H9 (cell line): ENCODE data around the gene CD1D. TPM values are rescaled to one million over a fixed set of nuclear protein-coding genes. Genes with fewer than 3 reads are reported as not detected.

Experiments
- DNase-seq: peaks from one replicate; pipeline ENCODE4 v3.0.0-alpha.2; 2017
- H2AFZ ChIP-seq: one replicate; pipeline ENCODE4 v1.6.1; 2013; ENCODE audit warnings: mild to moderate bottlenecking, low read length, control low read depth, moderate library complexity
- H2AK5ac ChIP-seq: 2 replicates; pipeline ENCODE4 v1.6.1; 2013; ENCODE audit warnings: low read length, control low read depth, mixed read lengths; ENCODE audit not compliant: insufficient read length
- H2BK120ac ChIP-seq: one replicate; pipeline ENCODE4 v1.6.1; 2013; ENCODE audit warnings: low read depth, mild to moderate bottlenecking, low read length, control low read depth, inconsistent platforms; ENCODE audit not compliant: poor library complexity, severe bottlenecking
- H2BK12ac ChIP-seq: 2 replicates; pipeline ENCODE4 v1.6.1; 2013; ENCODE audit warnings: low read length, control low read depth, mixed read lengths, low read depth; ENCODE audit not compliant: insufficient read length
- H2BK15ac ChIP-seq: 2 replicates; pipeline ENCODE4 v1.6.1; 2013; ENCODE audit warnings: low read depth, low read length, control low read depth
- H2BK20ac ChIP-seq: one replicate; pipeline ENCODE4 v1.6.1; 2013; ENCODE audit warnings: low read depth, mild to moderate bottlenecking, low read length, control low read depth, inconsistent platforms; ENCODE audit not compliant: poor library complexity, severe bottlenecking
- H2BK5ac ChIP-seq: 2 replicates; pipeline ENCODE4 v1.6.1; 2013; ENCODE audit warnings: low read length, control low read depth, mixed read lengths; ENCODE audit not compliant: insufficient read length
- H3K14ac ChIP-seq: 2 replicates; pipeline ENCODE4 v1.6.1; 2013; ENCODE audit warnings: low read length, control low read depth; ENCODE audit not compliant: insufficient read depth
- H3K18ac ChIP-seq: 2 replicates; pipeline ENCODE4 v1.6.1; 2013; ENCODE audit warnings: low read depth, mild to moderate bottlenecking, mixed read lengths, low read length, control low read depth; ENCODE audit not compliant: insufficient read length
- H3K23ac ChIP-seq: 2 replicates; pipeline ENCODE4 v1.6.1; 2013; ENCODE audit warnings: low read length, control low read depth, mixed read lengths, low read depth; ENCODE audit not compliant: insufficient read length
- H3K23me2 ChIP-seq: 2 replicates; pipeline ENCODE4 v1.6.1; 2013; ENCODE audit warnings: low read depth, mild to moderate bottlenecking, mixed read lengths, low read length, control low read depth; ENCODE audit not compliant: insufficient read length, poor library complexity, severe bottlenecking
- H3K27ac ChIP-seq: 2 replicates; pipeline ENCODE4 v1.5.1; 2013; ENCODE audit warnings: low read length, control low read depth, mixed read lengths, low read depth; ENCODE audit not compliant: insufficient read length
- H3K27me3 ChIP-seq: 2 replicates; pipeline ENCODE4 v1.6.1; 2013; ENCODE audit warnings: low read length, control low read depth, inconsistent platforms; ENCODE audit not compliant: insufficient read depth
- H3K4ac ChIP-seq: 2 replicates; pipeline ENCODE4 v1.6.1; 2013; ENCODE audit warnings: low read depth, mild to moderate bottlenecking, control low read depth, inconsistent platforms, low read length, moderate library complexity
- H3K4me1 ChIP-seq: 2 replicates; pipeline ENCODE4 v1.6.1; 2013; ENCODE audit warnings: low read length, control low read depth, inconsistent platforms; ENCODE audit not compliant: insufficient read depth
- H3K4me2 ChIP-seq: 2 replicates; pipeline ENCODE4 v1.6.1; 2013; ENCODE audit warnings: low read length, control low read depth, mixed read lengths; ENCODE audit not compliant: insufficient read length, insufficient read depth
- H3K56ac ChIP-seq: 2 replicates; pipeline ENCODE4 v1.6.1; 2013; ENCODE audit warnings: low read depth, mild to moderate bottlenecking, mixed read lengths, low read length, control low read depth; ENCODE audit not compliant: insufficient read length
- H3K79me1 ChIP-seq: 2 replicates; pipeline ENCODE4 v1.6.1; 2013; ENCODE audit warnings: low read depth, mild to moderate bottlenecking, moderate library complexity, low read length, control low read depth, inconsistent platforms; ENCODE audit not compliant: insufficient read depth, poor library complexity, severe bottlenecking
- H3K79me2 ChIP-seq: 2 replicates; pipeline ENCODE4 v1.6.1; 2013; ENCODE audit warnings: low read length, control low read depth, inconsistent platforms; ENCODE audit not compliant: insufficient read depth
- H3K9ac ChIP-seq: 2 replicates; pipeline ENCODE4 v1.6.1; 2013; ENCODE audit warnings: low read length, control low read depth, mixed read lengths; ENCODE audit not compliant: insufficient read length; ENCODE audit errors: extremely low read depth
- H3K9me3 ChIP-seq: one replicate; pipeline ENCODE4 v1.6.1; 2013; ENCODE audit warnings: low read depth, low read length, inconsistent platforms; ENCODE audit not compliant: control insufficient read depth
- H3T11ph ChIP-seq: one replicate; pipeline ENCODE4 v1.6.1; 2013; ENCODE audit warnings: mild to moderate bottlenecking, low read length, control low read depth, inconsistent platforms
- H4K20me1 ChIP-seq: one replicate; pipeline ENCODE4 v1.6.1; 2013; ENCODE audit not compliant: control insufficient read depth, insufficient read length, insufficient read depth
- H4K5ac ChIP-seq: 2 replicates; pipeline ENCODE4 v1.6.1; 2013; ENCODE audit warnings: low read depth, mild to moderate bottlenecking, mixed read lengths, low read length, control low read depth; ENCODE audit not compliant: insufficient read length
- H4K8ac ChIP-seq: replicated peaks from 2 replicates; pipeline ENCODE4 v1.6.1; 2013; ENCODE audit warnings: low read length, control low read depth, mixed read lengths, low read depth; ENCODE audit not compliant: insufficient read length
- H4K91ac ChIP-seq: 2 replicates; pipeline ENCODE4 v1.6.1; 2013; ENCODE audit warnings: low read depth, mild to moderate bottlenecking, moderate library complexity, mixed read lengths, low read length, control low read depth; ENCODE audit not compliant: insufficient read length
- H3K27ac Mint-ChIP-seq, 3 experiments: 2 replicates in 2 of 3; 3 replicates in 1 of 3; pipeline ENCODE4 v1.8.0; 2020 to 2021; ENCODE audit warnings: mixed read lengths in 3 of 3, mild to moderate bottlenecking in 1 of 3, moderate library complexity in 1 of 3
- H3K27me3 Mint-ChIP-seq: 2 replicates; pipeline ENCODE4 v1.8.0; 2021; ENCODE audit warnings: low read depth, mild to moderate bottlenecking, moderate library complexity, mixed read lengths
- H3K36me3 Mint-ChIP-seq, 3 experiments: 2 replicates in 2 of 3; 3 replicates in 1 of 3; pipeline ENCODE4 v1.8.0; 2020 to 2021; ENCODE audit warnings: low read depth in 3 of 3, mixed read lengths in 3 of 3; ENCODE audit not compliant: insufficient read depth in 1 of 3
- H3K4me1 Mint-ChIP-seq, 2 experiments: 2 replicates each; pipeline ENCODE4 v1.8.0; 2020; ENCODE audit warnings: mixed read lengths in 2 of 2
- H3K4me3 Mint-ChIP-seq, 2 experiments: 2 replicates in 1 of 2; 3 replicates in 1 of 2; pipeline ENCODE4 v1.8.0; 2020 to 2021; ENCODE audit warnings: mild to moderate bottlenecking in 2 of 2, mixed read lengths in 2 of 2, moderate library complexity in 1 of 2
- H3K9me3 Mint-ChIP-seq, 2 experiments: 2 replicates in 1 of 2; 3 replicates in 1 of 2; pipeline ENCODE4 v1.8.0; 2020; ENCODE audit warnings: mild to moderate bottlenecking in 2 of 2, mixed read lengths in 2 of 2, moderate library complexity in 1 of 2
- CTCF ChIP-seq: fragments of 200-600 bp; sonication (generic); conservative IDR thresholded peaks from 3 replicates; pipeline ENCODE4 v1.8.0; 2021; ENCODE audit warnings: antibody characterized with exemption, mild to moderate bottlenecking
- WGBS: extraction: QIAGEN DNeasy Blood & Tissue Kit; methylation state at CpG from one replicate; pipeline ENCODE4 v1.1.7; 2013; ENCODE audit warnings: missing lambda C conversion rate, low lambda C conversion rate, mixed read lengths; ENCODE audit not compliant: insufficient read length; ENCODE audit errors: extremely low coverage; 5-methylcytosine and 5-hydroxymethylcytosine counted together
- total RNA-seq: library from RNA; stranded (reverse); gene quantifications from 2 replicates; pipeline ENCODE4 v1.2.1, GENCODE V29; 2021

CD1D gene
- total RNA-seq, 1 experiment from 2014 or later: 0.98 TPM

- Histone ChIP-seq H3K23ac (no peak overlapping the region), H3K18ac (no peak overlapping the region), H3K79me2 (no peaks in the 10 kb centered on the region), H3K23me2 (no peaks in the 10 kb centered on the region), H2BK12ac (no peak overlapping the region), H4K8ac (no peak overlapping the region), H2BK15ac (no peak overlapping the region), H2BK5ac (no peak overlapping the region), H3K14ac (no peak overlapping the region), H2BK20ac (no peak overlapping the region), H2AK5ac (no peak overlapping the region), H3T11ph (no peak overlapping the region), H3K9me3 (no peaks in the 10 kb centered on the region), H3K79me1 (no peaks in the 10 kb centered on the region), H3K4me1 (no peaks in the 10 kb centered on the region), H4K91ac (no peak overlapping the region), H2AFZ (no peak overlapping the region), H3K56ac (no peak overlapping the region), H3K27me3 (no peaks in the 10 kb centered on the region), H4K5ac (no peak overlapping the region), H3K4me2 (no peak overlapping the region), H4K20me1 (no peaks in the 10 kb centered on the region), H2BK120ac (no peak overlapping the region), H3K27ac (no peak overlapping the region), H3K9ac (no peak overlapping the region), H3K4ac (no peak overlapping the region)
- Mint-ChIP-seq H3K27ac (no peak overlapping the region), H3K4me1 (peaks cover 11 to 26% of the 10 kb centered on the region in 2 experiments), H3K36me3 (0 out of 7 replicates have a peak, but pooled peaks cover 0 to 5% (median 0%) of the 10 kb centered on the region in 3 experiments), H3K4me3 (no peak overlapping the region), H3K9me3 (peaks cover 0 to 5% of the 10 kb centered on the region in 2 experiments; a peak in 1 of 5 replicates), H3K27me3 (peaks cover 34% of the 10 kb centered on the region)
- no peak for TF ChIP-seq CTCF
- no peak for DNase-seq
- no CpG with 5 or more reads among the region's 1 CpG for WGBS
Observed at GRCh38 chr1:158153179-158153578, 27.5 kb upstream of the CD1D start.
